Stimulated activated CD8-positive, alpha-beta memory T cell treated with anti-CD3 and anti-CD28 coated beads, Interleukin-15, amount 100 ng/mL, for 48 hours (primary cell): ENCODE results near the gene OR4C13.
"Not testable (repeated sequence)": the region's sequence is repeated elsewhere in the genome, so short reads cannot be mapped to it uniquely, and the experiment has no call there.

Experiments
- DNase-seq, 2 donors: peaks; one replicate each; pipeline ENCODE4 v3.0.0-alpha.2; 2020; ENCODE audit warnings: low read depth in 2 of 2

OR4C13 gene

GRCh38 chr11:49952091-49952490, at the start of gene OR4C13:
TSS of gene OR4C13 (plus strand) at chr11:49952391. CDS start at chr11:49952423, 32 bp downstream.
- DNase-seq, result no peak

- DNase-seq, result not testable (repeated sequence)
Measured at GRCh38 chr11:49911516-49911915, 40.7 kb upstream of the OR4C13 start.

GRCh38 chr11:49948701-49949100, 3.5 kb upstream of the OR4C13 start:
- not testable (repeated sequence) for DNase-seq

- DNase-seq, result not testable (repeated sequence)
Measured at GRCh38 chr11:49973439-49973838, 21.2 kb downstream of the OR4C13 start.

GRCh38 chr11:49982435-49982834, 30.2 kb downstream of the OR4C13 start, which contains the start of gene OR4C12:
TSS of gene OR4C12 (minus strand) at chr11:49982535. CDS start at chr11:49982501, 34 bp downstream.
- DNase-seq, result not testable (repeated sequence)

- DNase-seq, result peak in 1 of 2 donors; percentile 2
Measured at GRCh38 chr11:49995565-49995964, 43.4 kb downstream of the OR4C13 start.
